GM21825 (cell line): Measurements from ENCODE around the gene GJC2.
"Not testable (repeated sequence)": the region's sequence is repeated elsewhere in the genome, so short reads cannot be mapped to it uniquely, and the experiment has no call there.

ENCODE experiments used
- ATAC-seq: cut with Tn5 transposase; IDR thresholded peaks from one replicate; pipeline ENCODE4 v1.9.1; 2021; ENCODE audit warnings: mild to moderate bottlenecking, moderate library complexity; ENCODE audit not compliant: unreplicated experiment

Gene GJC2

DNA sequence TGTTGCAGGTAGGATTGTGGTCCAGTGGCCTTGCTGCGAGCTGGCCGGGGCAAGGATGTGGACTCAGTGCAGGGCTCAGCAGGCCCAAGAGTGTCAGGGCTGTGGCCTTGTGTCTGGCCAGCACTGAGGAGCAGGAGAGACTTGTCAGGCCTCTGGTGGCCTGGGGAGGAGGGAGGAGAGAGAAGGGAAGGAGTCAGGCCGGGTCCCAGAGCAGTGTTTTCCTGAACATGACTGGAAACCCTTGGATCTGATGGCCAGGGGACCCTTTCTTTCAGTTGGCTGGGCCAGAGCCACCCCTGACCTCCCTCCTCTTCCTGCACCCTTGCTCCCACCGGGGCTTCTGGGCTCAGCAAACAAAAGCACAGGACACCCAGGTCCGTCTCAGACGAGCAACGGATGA lies 20.9 kb downstream of the GJC2 start:
- no peak for ATAC-seq

DNA sequence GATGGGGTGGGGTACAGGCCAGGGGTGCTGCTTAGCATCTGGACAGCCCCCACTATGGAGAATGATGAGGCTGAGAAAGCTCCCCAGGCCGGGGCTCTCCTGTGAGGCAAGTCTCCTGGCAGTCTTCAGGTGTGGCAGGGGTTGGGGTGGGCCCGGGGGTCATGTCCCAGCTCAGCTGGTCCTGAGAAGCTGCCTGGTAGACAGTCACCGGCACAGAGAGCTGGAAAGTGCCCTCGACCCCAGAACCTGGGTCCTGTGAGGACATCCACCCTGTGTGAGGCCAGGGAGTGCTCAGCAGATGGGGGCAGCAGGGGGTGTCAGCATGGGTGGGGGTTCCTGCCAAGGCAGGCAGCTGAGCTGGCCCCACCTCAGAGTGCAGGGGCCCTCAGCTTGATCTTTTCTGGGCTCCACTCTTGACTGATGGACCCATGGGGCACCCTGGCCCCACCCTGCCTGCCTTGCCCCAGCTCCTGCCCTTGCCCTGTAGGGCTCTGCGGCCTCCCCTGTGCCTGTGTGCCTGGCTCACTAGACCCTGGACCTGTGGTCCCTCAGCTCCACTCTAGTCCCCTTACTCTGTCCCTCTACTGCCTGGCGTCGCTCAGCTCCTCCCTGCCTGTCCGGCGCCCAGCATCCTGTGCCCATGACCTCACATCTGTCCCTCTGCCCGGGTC lies 21.6 kb downstream of the GJC2 start:
- ATAC-seq: no peak

GRCh38 chr1:228172591-228173527 lies 23.1 kb downstream of the GJC2 start:
- ATAC-seq: no peak

- not testable (repeated sequence) for ATAC-seq
Measured at GRCh38 chr1:228173528-228174481, 24.1 kb downstream of the GJC2 start.

DNA sequence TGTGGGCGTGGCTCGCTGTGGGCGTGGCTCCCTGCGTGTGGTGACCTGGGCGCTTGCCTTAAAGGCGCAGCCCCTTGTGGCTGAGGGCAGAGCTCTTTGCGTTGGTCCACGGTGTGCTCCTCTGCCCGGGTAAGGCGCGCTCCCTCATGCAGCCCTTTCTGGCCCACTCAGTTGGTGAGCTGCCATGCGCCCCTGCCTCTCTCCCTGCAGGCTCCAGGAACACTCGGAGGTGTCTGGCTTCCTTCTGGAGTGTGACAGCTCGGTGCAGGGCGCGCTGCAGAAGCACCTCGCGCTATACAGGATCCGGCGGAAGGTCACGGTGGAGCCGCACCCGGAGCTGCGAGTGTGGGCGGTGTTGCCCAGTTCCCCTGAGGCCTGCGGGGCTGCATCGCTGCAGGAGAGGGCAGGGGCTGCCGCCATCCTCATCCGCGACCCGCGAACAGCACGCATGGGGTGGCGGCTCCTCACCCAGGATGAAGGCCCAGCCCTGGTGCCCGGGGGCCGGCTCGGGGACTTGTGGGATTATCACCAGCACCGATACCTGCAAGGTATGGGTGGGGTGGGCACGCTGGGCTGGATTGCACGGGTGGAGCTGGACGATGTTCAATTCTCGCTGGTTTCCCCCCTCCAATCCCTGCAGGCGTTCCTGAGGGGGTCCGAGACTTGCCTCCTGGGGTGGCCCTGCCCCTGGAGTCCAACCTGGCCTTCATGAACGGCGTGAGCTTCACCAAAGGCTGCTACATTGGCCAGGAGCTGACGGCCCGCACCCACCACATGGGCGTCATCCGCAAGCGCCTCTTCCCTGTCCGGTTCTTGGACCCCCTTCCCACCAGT lies 25.0 kb downstream of the GJC2 start:
- ATAC-seq: no peak

DNA sequence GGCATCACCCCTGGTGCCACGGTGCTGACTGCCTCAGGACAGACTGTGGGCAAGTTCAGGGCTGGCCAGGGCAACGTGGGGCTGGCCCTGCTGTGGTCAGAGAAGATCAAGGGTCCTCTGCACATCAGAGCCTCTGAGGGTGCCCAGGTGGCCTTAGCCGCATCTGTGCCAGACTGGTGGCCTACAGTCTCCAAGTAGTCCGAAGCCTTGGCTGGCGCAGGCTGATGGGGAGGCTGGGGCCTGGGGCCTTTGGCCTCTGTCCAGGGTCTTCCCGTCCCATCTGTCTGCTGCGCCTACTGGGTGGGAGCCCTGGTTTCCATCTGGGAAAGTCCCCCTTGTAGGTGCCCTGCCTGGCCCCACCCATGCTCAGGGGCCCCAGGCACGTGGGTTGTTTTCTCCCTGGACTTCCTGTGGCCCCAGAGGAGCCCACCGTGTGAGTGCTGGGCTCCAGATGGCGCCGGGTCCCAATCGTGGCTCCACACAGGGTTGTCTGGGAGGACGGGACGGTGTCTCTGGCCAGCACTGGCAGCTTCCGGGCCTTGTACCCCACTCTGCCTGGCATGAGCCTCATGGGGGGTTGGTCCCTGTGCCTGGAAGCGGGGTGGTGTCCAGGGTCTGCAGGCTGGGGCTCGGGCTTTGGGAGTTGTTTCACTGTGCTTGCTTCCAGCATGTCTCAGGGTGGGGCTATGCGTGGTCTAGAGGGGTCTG lies 25.7 kb downstream of the GJC2 start:
- no peak for ATAC-seq

- ATAC-seq: no peak
Measured at GRCh38 chr1:228176024-228176395, 26.3 kb downstream of the GJC2 start.

DNA sequence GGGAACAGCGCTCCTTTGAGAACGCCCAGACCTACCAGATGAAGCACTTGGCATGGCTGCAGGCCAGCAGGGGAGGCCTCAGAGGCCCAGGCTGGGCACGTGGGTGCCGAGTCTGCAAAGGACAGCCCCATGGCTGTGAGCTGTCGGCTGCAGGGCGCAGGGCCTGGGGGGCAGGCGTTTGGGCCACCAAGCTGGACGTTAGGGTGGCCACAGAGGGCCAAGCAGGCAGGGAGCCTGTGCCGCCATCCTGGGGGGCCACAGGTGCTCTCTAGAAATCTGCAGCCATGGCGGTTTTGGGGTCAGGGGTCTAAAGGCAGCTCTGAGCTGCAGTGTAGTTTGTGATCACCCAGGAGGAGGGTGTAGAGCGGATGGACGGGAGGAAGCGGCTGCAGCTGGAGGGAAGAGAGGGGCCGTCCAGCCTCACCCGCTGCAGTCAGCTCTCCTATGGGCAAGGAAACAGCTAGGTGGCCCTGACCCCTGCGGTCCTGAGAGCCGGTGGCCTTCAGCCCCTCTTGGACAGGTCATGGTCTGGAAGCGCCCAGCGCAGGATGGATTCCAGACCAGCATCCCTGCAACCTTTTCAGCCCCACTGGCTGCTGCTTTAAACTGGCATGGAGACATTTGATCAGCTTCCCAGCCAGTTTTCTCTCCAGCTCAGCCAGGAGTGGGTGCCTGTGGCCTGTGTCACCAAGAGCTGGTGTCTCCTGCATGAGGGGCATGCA lies 26.9 kb downstream of the GJC2 start:
- no peak for ATAC-seq

DNA sequence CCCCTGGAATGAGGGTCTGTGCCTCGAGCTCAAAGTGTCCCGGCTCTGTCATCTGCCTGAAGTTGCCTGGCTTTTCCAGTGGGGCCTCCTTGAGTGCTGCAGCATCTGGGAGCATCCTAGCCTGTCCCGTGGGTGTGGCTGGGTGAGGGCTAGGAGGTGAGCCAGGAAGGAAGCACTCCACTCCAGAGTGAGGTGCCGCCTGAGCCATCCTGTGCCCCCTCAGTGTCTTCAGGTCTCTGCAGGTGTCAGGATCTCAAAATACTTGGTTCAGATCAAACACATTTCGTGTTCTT lies 27.4 kb downstream of the GJC2 start:
- no peak for ATAC-seq

DNA sequence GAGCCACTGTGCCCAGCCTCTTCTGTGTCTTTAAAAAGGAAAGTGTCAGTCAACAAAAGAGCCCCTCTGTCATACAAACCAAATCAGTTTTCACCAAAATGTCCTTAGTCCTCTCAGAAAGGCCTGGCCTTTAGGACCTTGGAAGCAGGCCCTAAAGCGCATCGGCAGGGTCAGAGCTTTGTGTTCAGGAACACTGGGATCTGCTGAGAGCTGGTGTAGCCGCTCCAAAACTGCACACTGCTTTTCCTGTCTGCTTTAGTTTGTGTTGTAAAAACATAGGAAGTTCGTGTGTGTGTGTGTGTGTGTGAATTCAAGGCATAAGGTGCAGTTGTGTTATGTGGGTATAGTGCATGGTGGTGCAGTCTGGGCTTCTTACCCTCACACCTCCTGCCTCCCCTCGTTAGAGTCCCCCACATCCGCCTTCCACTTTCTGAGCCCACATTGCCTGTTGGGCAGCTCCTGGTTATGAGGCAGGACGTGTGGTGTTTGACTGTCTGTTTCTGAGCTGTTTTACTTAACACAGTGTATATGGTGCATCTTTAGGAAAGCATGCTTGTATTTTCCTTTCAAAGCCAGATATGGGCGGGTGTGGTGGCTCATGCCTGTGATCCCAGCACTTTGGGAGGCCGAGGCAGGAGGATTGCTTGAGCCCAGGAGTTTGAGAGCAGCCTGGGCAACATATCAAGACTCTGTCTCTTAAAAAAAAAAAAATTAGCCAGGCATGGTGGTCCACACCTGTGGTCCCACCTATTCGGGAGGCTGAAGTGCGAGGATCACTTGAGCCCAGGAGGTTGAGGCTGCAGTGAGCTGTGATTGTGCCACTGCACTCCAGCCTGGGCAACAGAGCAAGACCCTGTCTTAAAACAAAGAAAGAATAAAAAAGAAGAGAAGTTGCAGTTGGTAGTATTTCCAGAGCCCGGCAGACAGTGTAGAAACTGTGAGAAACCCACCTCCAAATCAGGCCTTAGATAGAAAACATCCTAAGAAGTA lies 28.3 kb downstream of the GJC2 start:
- ATAC-seq: no peak

DNA sequence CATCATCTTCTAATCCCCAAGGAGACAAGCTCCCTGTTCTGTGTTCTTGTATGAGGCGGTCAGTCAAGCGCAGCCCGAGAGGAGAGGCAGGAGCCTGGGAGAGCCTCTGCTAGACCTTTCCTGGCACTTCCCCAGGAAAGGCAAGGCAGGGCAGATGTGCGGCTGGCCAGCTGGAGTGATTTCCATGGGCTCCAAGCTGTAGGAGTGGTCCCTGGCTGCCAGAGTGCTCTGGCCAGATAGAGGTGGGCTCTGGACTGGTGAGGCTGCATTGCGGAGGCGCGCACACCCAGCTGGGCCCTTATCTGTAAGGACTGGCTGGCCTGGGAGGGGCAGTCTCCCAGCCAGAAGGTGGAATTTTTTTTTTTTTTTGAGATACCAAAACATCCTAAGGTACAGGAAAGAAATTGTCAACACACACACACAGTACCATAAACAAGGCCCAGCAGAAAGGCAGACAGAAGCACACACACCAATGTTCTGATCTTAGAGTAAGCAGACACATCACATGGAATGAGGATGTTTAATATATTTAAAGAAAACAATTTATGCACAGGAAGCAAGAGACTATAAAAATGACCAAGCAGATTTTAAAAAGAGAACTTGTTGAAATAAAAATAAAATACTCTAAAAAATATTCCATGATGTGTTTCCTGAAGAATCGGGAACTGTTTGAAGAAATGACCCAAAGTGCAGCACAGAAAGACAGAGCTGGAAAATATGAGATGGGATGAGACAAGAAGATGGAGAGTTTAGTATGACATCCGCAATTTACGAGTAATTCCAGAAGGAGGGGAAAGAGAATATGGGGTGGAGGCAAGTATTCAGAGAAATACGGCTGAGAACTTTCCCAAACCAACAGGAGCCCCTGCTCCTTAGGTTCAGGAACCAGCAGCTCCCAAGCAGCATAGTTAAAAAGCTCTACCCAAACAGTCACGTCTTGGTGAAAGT lies 29.3 kb downstream of the GJC2 start:
- ATAC-seq: no peak

GRCh38 chr1:228180271-228180958 lies 30.7 kb downstream of the GJC2 start:
- no peak for ATAC-seq

- no peak for ATAC-seq
Measured at GRCh38 chr1:228180959-228181644, 31.4 kb downstream of the GJC2 start.

DNA sequence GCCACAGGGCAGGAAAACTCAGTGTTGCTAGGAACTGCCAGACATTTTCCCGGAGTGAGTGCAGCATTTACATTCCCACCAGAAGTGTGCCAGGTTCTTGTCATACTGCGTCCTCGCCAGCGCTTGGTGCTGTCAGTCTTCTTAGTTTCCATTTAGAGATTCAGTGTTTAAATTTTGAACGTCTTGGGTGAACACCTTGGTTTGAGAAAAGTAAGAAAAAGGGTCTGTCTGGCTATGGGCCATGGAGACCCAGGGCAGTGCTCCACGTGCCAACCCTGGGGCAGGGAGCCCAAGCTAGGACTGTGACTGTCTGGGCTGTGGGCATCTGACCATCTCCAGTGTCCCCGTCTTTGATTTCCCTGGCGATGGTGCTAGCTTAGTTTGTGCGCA lies 31.9 kb downstream of the GJC2 start:
- no peak for ATAC-seq

- no peak for ATAC-seq
Measured at GRCh38 chr1:228182296-228183030, 32.7 kb downstream of the GJC2 start.
